Liver (tissue), 9 donors: Measurements from ENCODE around the gene HAPLN2. TPM values are rescaled to one million over a fixed set of nuclear protein-coding genes. Genes with fewer than 3 reads are reported as not detected.

Source experiments
- DNase-seq: peaks from one replicate; pipeline ENCODE4 v3.0.0-alpha.2; 2017; ENCODE audit warnings: low spot score
- H3K27ac ChIP-seq, 2 donors: one replicate each; pipeline ENCODE4 v1.7.0; 2013; ENCODE audit warnings: inconsistent platforms in 2 of 2, low read length in 2 of 2, control low read depth in 1 of 2, low read depth in 1 of 2, mild to moderate bottlenecking in 1 of 2
- H3K27me3 ChIP-seq, 4 donors: one replicate each; pipeline versions ENCODE4 v1.6.1 to v1.7.0; 2013; ENCODE audit warnings: low read length in 3 of 4, inconsistent platforms in 1 of 4, mild to moderate bottlenecking in 1 of 4, moderate library complexity in 1 of 4; ENCODE audit not compliant: control insufficient read depth in 4 of 4, insufficient read depth in 4 of 4
- H3K36me3 ChIP-seq, 4 donors: one replicate each; pipeline versions ENCODE4 v1.6.1 to v1.7.0; 2013; ENCODE audit warnings: low read length in 3 of 4, mild to moderate bottlenecking in 3 of 4, low read depth in 1 of 4, moderate library complexity in 1 of 4; ENCODE audit not compliant: control insufficient read depth in 4 of 4, insufficient read depth in 3 of 4
- H3K4me1 ChIP-seq, 4 donors: one replicate each; pipeline versions ENCODE4 v1.6.1 to v1.7.0; 2013; ENCODE audit warnings: low read length in 3 of 4, mild to moderate bottlenecking in 3 of 4, moderate library complexity in 1 of 4; ENCODE audit not compliant: control insufficient read depth in 4 of 4, insufficient read depth in 4 of 4
- H3K4me3 ChIP-seq, 3 donors: one replicate each; pipeline versions ENCODE4 v1.6.1 to v1.7.0; 2013; ENCODE audit warnings: low read length in 3 of 3, control low read depth in 1 of 3, low read depth in 1 of 3, mild to moderate bottlenecking in 1 of 3
- H3K9ac ChIP-seq, 2 donors: one replicate each; pipeline ENCODE4 v1.7.0; 2013; ENCODE audit warnings: low read length in 2 of 2, mild to moderate bottlenecking in 2 of 2, moderate library complexity in 2 of 2, control low read depth in 1 of 2, low read depth in 1 of 2
- H3K9me3 ChIP-seq, 4 donors: one replicate each; pipeline versions ENCODE4 v1.6.1 to v1.7.0; 2013; ENCODE audit warnings: low read length in 3 of 4; ENCODE audit not compliant: control insufficient read depth in 4 of 4
- CTCF ChIP-seq: fragments of 150-350 bp; IDR thresholded peaks from 2 replicates; pipeline ENCODE4 v1.5.1; 2017; ENCODE audit warnings: improper control_type of control experiment, low read depth, low read length; ENCODE audit not compliant: missing input control
- FOXA1 ChIP-seq: IDR thresholded peaks from 2 replicates; pipeline ENCODE4 v1.6.1; 2016; ENCODE audit warnings: antibody characterized with exemption
- FOXA2 ChIP-seq: IDR thresholded peaks from 2 replicates; pipeline ENCODE4 v1.6.1; 2016; ENCODE audit warnings: antibody characterized with exemption
- HNF4G ChIP-seq: IDR thresholded peaks from 2 replicates; pipeline ENCODE4 v1.6.1; 2016; ENCODE audit warnings: antibody characterized with exemption
- JUND ChIP-seq, 2 donors: IDR thresholded peaks; 2 replicates each; pipeline ENCODE4 v1.6.1; 2016; ENCODE audit warnings: antibody characterized with exemption in 2 of 2
- MAX ChIP-seq: IDR thresholded peaks from 2 replicates; pipeline ENCODE4 v1.6.1; 2016; ENCODE audit warnings: antibody characterized with exemption
- REST ChIP-seq: IDR thresholded peaks from 2 replicates; pipeline ENCODE4 v1.6.1; 2016; ENCODE audit warnings: antibody characterized with exemption, mild to moderate bottlenecking
- RXRA ChIP-seq, 2 donors: IDR thresholded peaks; 2 replicates each; pipeline ENCODE4 v1.6.1; 2017 to 2018; ENCODE audit warnings: antibody characterized with exemption in 2 of 2, mild to moderate bottlenecking in 1 of 2
- YY1 ChIP-seq: IDR thresholded peaks from 2 replicates; pipeline ENCODE4 v1.6.1; 2016; ENCODE audit warnings: antibody characterized with exemption, mild to moderate bottlenecking
- ZBTB33 ChIP-seq: IDR thresholded peaks from 2 replicates; pipeline ENCODE4 v1.6.1; 2016; ENCODE audit warnings: antibody characterized with exemption
- WGBS: extraction: QIAGEN DNeasy Blood & Tissue Kit; methylation state at CpG from one replicate; pipeline ENCODE4 v1.1.7; 2013; 5-methylcytosine and 5-hydroxymethylcytosine counted together
- polyA plus RNA-seq, 2 donors: library from polyadenylated mRNA; stranded (reverse) in 1 of 2; unstranded in 1 of 2; fragments of 200-250 nt in 1 of 2; fragments of >200 nt in 1 of 2; fragmentation: Nextera tagmentation in 1 of 2; extraction: Ambion mirVana in 1 of 2; gene quantifications; one replicate each; pipeline versions ENCODE4 v1.2.1 to v1.2.3, GENCODE V29; 2013 to 2015
- total RNA-seq, 2 donors: library from RNA; depleted of rRNA; stranded (reverse); fragments of >200 nt; gene quantifications; one replicate each; pipeline ENCODE4 v1.2.3, GENCODE V29; 2014
- TF ChIP-seq, protein P1 (sequence below): IDR thresholded peaks from 2 replicates; pipeline ENCODE4 v1.6.1; 2016; ENCODE audit warnings: antibody characterized with exemption
- donor health status: healthy.
- donor health status: healthy.
- donor health status: healthy.
- donor health status: healthy.
- donor health status: healthy.

Gene HAPLN2
- total and polyA plus RNA-seq, 4 donors, result 0.03 to 0.08 TPM; not detected in 2

- no peak for DNase-seq
- TF ChIP-seq JUND (IDR thresholded peaks at IDR 0.05) (no peak), CTCF (no peak), YY1 (no peak), MAX (no peak), HNF4G (no peak), RXRA (IDR thresholded peaks at IDR 0.05) (no peak), FOXA2 (no peak), REST (no peak), FOXA1 (no peak), ZBTB33 (no peak)
- Histone ChIP-seq H3K27ac (peak overlapping the region in 1 of 2 donors; percentile 60), H3K9me3 (no peaks in the 10 kb centered on the region), H3K4me1 (peaks cover 3 to 15% (median 9%) of the 10 kb centered on the region in 4 donors), H3K27me3 (no peaks in the 10 kb centered on the region), H3K36me3 (peaks cover 3 to 16% (median 11%) of the 10 kb centered on the region in 4 donors), H3K9ac (peak overlapping the region; percentile 18 to 86), H3K4me3 (peak overlapping the region; percentile 57 to 72 (median 67))
- 39% methylated on average over 6 of the region's 6 CpGs for WGBS
Observed at GRCh38 chr1:156591181-156591431, 28.1 kb upstream of the HAPLN2 start.

- peaks cover 3 to 15% (median 9%) of the 10 kb centered on the region in 4 donors for H3K4me1 ChIP-seq
- H3K4me3 ChIP-seq, result peak within 1 kb of the TSS; percentile 57 to 83 (median 72)
- H3K9me3 ChIP-seq, result no peaks in the 10 kb centered on the region
- H3K27ac ChIP-seq, result peak within 1 kb of the TSS; percentile 66 to 77
- WGBS, result under 1% methylated on average over 60 of the region's 60 CpGs
- H3K9ac ChIP-seq, result peak within 1 kb of the TSS; percentile 60 to 86
- peaks cover 3 to 21% (median 13%) of the 10 kb centered on the region in 4 donors for H3K36me3 ChIP-seq
- no peaks in the 10 kb centered on the region for H3K27me3 ChIP-seq
- DNase-seq, result peak; percentile 73
- peak in 1 of 2 donors; percentile 51 for TF ChIP-seq RXRA (IDR thresholded peaks at IDR 0.05)
- TF ChIP-seq, protein P1, sequence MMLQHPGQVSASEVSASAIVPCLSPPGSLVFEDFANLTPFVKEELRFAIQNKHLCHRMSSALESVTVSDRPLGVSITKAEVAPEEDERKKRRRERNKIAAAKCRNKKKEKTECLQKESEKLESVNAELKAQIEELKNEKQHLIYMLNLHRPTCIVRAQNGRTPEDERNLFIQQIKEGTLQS, result no peak
Observed at GRCh38 chr1:156591432-156592157, 27.6 kb upstream of the HAPLN2 start, which contains the start of gene NAXE. NAXE (plus strand) TSS chr1:156591776; CDS start chr1:156591805, 29 bp downstream.
